Bronchial epithelial cell (primary cell): Measurements from ENCODE around the gene PLS1. TPM values are rescaled to one million over a fixed set of nuclear protein-coding genes. Genes with fewer than 3 reads are reported as not detected.
A peak's percentile ranks its signal among the peaks of the same experiment; 100 is the strongest.

Experiments used
- DNase-seq: peaks from one replicate; pipeline ENCODE4 v3.0.0-alpha.2; 2010; ENCODE audit warnings: low read depth
- FAIRE-seq: peaks from 2 replicates; lab custom pipeline; 2011; peaks lifted over from hg19 to GRCh38; lab: Jason Lieb, UNC
- H3K27me3 ChIP-seq: 2 replicates; pipeline ENCODE4 v1.5.1; 2011; ENCODE audit warnings: low read length; ENCODE audit not compliant: control insufficient read depth, insufficient read depth
- H3K36me3 ChIP-seq: 2 replicates; pipeline ENCODE4 v1.5.1; 2011; ENCODE audit warnings: low read length; ENCODE audit not compliant: control insufficient read depth, insufficient read depth
- H3K4me3 ChIP-seq: 2 replicates; pipeline ENCODE4 v1.5.1; 2011; ENCODE audit warnings: mild to moderate bottlenecking, low read depth, low read length, control low read depth
- total RNA-seq: library from RNA; depleted of rRNA; stranded (reverse); fragments of >200 nt; gene quantifications from 2 replicates; pipeline ENCODE4 v1.2.1, GENCODE V29; 2014
- TF ChIP-seq, protein P1 (sequence below): IDR thresholded peaks from 2 replicates; pipeline ENCODE4 v1.5.1; 2011; ENCODE audit warnings: mild to moderate bottlenecking, moderate library complexity, low read length, control low read depth, inconsistent platforms; ENCODE audit not compliant: insufficient read depth, severe bottlenecking

The PLS1 gene
- total RNA-seq, 1 donor from 2014 or later = 17.1 TPM

DNA sequence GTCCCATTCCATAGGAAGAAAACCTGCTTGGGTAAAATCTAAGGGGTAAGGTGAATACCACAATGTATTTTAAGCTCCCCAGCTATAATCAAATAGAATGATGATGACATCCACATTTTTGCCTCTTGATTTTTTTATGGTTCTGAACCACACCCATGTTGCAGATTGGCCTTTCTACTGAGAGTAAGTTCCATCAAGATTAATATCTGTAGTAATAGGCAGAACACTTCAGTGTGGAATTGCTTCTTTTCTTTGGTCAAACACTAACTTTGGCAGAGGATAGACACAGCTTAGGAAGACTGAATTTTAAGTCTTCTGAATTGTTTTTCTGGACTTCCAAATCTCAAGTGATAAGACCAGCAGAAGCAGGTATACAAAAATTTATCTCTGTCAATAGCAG is 27.0 kb downstream of the PLS1 start:
- Histone ChIP-seq H3K27me3 (no peaks in the 10 kb centered on the region), H3K4me3 (no peak overlapping the region), H3K36me3 (no peaks in the 10 kb centered on the region)
- TF ChIP-seq, protein P1, sequence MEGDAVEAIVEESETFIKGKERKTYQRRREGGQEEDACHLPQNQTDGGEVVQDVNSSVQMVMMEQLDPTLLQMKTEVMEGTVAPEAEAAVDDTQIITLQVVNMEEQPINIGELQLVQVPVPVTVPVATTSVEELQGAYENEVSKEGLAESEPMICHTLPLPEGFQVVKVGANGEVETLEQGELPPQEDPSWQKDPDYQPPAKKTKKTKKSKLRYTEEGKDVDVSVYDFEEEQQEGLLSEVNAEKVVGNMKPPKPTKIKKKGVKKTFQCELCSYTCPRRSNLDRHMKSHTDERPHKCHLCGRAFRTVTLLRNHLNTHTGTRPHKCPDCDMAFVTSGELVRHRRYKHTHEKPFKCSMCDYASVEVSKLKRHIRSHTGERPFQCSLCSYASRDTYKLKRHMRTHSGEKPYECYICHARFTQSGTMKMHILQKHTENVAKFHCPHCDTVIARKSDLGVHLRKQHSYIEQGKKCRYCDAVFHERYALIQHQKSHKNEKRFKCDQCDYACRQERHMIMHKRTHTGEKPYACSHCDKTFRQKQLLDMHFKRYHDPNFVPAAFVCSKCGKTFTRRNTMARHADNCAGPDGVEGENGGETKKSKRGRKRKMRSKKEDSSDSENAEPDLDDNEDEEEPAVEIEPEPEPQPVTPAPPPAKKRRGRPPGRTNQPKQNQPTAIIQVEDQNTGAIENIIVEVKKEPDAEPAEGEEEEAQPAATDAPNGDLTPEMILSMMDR = no peak
- DNase-seq (no peak), FAIRE-seq (no peak)

DNA sequence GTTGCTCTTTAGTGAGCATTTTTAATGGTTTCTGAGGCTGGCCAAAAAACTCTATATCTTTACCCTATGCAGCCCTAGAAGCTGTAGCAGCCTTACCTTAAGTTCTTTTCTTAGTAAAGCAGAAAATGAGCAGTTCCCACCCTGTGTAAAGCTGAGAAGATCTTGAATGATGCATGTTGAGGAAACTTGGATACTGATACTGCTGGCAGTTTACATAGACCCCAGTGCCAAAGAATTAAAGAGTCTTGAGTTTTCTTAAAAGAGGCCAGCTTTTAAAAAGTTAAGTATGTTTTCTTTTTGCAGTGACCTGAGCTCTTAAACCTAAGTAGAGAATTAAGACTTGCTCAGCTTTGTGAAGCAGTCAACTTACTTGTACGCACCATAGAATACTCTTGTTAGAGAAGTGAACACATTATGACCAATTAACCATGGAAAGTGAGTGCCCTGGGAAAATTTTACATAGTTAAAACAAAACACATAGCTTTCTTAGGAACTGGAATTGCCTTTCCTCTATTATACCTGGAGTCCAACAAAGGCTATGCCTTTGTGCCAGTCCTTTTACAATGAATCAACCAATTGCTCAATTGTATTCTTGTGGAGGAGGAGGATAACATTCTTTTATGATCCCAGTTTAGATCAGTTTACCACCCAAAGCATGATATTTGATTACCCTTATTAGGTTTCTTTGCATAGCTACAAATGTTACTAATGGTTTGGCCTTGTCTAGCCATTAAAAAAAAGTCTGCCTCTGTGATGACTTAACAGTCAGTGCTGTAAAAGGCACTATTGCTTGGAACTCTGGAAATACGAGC is 28.4 kb downstream of the PLS1 start:
- no peak for FAIRE-seq
- Histone ChIP-seq H3K27me3 (no peaks in the 10 kb centered on the region), H3K36me3 (no peaks in the 10 kb centered on the region), H3K4me3 (no peak overlapping the region)
- DNase-seq = peak; percentile 25
- TF ChIP-seq, protein P1 = no peak

DNA sequence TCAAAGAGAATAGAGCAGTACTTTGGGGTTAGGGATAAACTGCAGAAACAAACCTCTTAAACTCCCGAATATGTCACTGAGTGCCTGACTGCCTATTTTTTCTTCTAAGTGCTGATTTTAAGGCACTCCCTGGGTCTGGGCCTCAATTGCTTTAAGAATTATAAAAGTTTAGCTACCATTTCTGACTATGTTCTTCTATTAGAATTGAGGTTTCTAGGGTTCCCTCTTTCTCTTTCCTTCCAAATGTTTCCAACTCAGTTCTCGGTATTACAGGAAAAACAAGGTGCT is 28.9 kb downstream of the PLS1 start:
- no peak overlapping the region for H3K4me3 ChIP-seq
- no peak for DNase-seq
- no peak for FAIRE-seq
- TF ChIP-seq, protein P1 = no peak
- H3K27me3 ChIP-seq = no peaks in the 10 kb centered on the region
- H3K36me3 ChIP-seq = no peaks in the 10 kb centered on the region

DNA sequence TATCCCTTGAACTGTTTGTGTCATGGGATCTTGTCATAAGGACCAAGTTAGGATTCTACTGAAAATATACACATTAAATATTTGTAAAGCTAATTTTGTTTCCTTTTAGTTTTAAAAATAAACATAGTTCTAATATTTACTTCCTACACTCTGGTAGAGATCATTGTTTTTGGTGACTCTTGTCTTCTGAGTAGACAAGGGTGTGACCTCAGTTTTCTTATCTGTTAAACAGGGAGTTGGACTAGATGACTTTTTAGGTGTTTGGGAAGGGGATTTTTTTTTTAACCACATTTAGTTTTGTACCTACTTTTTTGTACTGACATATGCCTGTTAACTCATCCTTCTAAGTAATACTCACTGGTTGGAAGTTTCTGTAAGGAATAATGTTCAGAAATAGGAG is 30.8 kb downstream of the PLS1 start:
- FAIRE-seq = no peak

DNA sequence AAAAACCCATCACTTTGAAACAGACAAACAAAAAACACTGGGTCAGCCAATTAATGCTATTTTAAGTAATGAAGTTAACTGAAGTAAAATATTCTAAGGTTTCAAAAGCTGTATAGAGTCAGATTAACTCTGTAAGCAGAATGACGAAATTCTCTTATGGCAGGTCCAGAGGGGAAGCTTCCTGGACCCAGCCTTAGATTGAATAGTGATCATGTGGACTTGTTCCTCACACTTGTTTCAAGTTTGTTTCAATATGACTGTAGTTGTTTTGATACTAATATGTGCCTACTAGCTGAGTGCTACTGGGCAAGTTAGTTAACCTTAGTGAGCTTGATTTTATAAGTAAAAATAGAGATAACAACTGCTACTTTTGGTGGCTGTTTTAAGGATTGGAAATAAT is 32.6 kb downstream of the PLS1 start:
- DNase-seq = no peak
- no peaks in the 10 kb centered on the region for H3K36me3 ChIP-seq
- no peaks in the 10 kb centered on the region for H3K27me3 ChIP-seq
- no peak overlapping the region for H3K4me3 ChIP-seq
- FAIRE-seq = no peak
- TF ChIP-seq, protein P1 = no peak

More for the DNA sequence above, 30.8 kb downstream of the PLS1 start:
- no peak overlapping the region for H3K4me3 ChIP-seq
- DNase-seq = no peak
- TF ChIP-seq, protein P1 = no peak
- H3K36me3 ChIP-seq = no peaks in the 10 kb centered on the region
- no peaks in the 10 kb centered on the region for H3K27me3 ChIP-seq

DNA sequence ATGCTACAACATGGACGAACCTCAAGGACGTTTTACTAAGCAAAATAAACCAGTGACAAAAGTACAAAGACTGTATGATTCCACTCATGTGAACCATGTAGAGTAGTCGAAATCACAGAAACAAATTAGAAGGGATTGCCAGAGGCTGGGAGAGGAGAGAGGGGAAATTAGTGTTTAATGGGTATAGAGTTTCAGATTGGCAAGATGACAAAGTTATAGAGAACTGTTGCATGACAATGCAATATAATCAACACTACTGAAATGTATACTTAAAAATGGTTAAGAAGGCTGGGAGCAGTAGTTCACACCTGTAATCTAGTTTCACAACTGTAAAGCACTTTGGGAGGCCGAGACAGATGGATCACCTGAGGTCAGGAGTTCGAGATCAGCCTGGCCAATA is 36.9 kb downstream of the PLS1 start:
- Histone ChIP-seq H3K27me3 (no peaks in the 10 kb centered on the region), H3K4me3 (no peak overlapping the region), H3K36me3 (no peaks in the 10 kb centered on the region)
- DNase-seq (no peak), FAIRE-seq (no peak)
- TF ChIP-seq, protein P1 = no peak
